Prostate gland (tissue), 2 donors: Measurements from ENCODE around the gene RAB3C. TPM values are rescaled to one million over a fixed set of nuclear protein-coding genes. Genes with fewer than 3 reads are reported as not detected.

Experiments
- DNase-seq: peaks from one replicate; pipeline ENCODE4 v3.0.0-alpha.2; 2019; ENCODE audit warnings: low spot score
- H3K27ac ChIP-seq, 2 donors: fragments of 200-600 bp; sonication (generic); 2 replicates each; pipeline ENCODE4 v1.5.1; 2017 to 2019
- H3K27me3 ChIP-seq: fragments of 200-600 bp; sonication (generic); replicated peaks from 2 replicates; pipeline ENCODE4 v1.5.1; 2019; ENCODE audit not compliant: insufficient read depth
- H3K36me3 ChIP-seq, 2 donors: fragments of 200-600 bp; sonication (generic); 1 replicate in 1 of 2; 2 replicates in 1 of 2; pipeline versions ENCODE4 v1.5.1 to v1.8.1; 2017 to 2019
- H3K4me1 ChIP-seq: fragments of 200-600 bp; sonication (generic); replicated peaks from 2 replicates; pipeline ENCODE4 v1.5.1; 2019
- H3K4me3 ChIP-seq, 2 donors: fragments of 200-600 bp; sonication (generic); 2 replicates each; pipeline ENCODE4 v1.5.1; 2017 to 2019
- H3K9me3 ChIP-seq: fragments of 200-600 bp; sonication (generic); 2 replicates; pipeline ENCODE4 v1.5.1; 2017
- POLR2A ChIP-seq: fragments of 450-650 bp; IDR thresholded peaks from one replicate; pipeline ENCODE4 v1.6.1; 2016; ENCODE audit warnings: antibody characterized with exemption, mild to moderate bottlenecking
- POLR2AphosphoS5 ChIP-seq: sonication (generic); formaldehyde crosslinking; IDR thresholded peaks from one replicate; pipeline ENCODE4 v1.6.1; 2017; ENCODE audit warnings: antibody characterized with exemption
- WGBS: methylation state at CpG from one replicate; pipeline ENCODE4 v1.1.5; 2018; 5-methylcytosine and 5-hydroxymethylcytosine counted together
- intact Hi-C: fragments of 100-400 bp; cut with DNase I; formaldehyde crosslinking; loops from one replicate; pipeline ENCODE4 v1.14.2; 2022
- total RNA-seq, 2 donors: library from RNA; depleted of rRNA; stranded (reverse); fragments of >200 nt; gene quantifications; one replicate each; pipeline ENCODE4 v1.1.0, GENCODE V29; 2016
- TF ChIP-seq, protein P1 (sequence below), 4 experiments: fragments of 200-600 bp in 2 of 4; fragments of 450-650 bp in 2 of 4; sonication (generic) in 2 of 4; IDR thresholded peaks; 1 replicate in 3 of 4; 2 replicates in 1 of 4; pipeline ENCODE4 v1.5.1; 2016 to 2019; ENCODE audit warnings: antibody characterized with exemption in 4 of 4, mild to moderate bottlenecking in 2 of 4, moderate library complexity in 2 of 4

RAB3C gene
- total RNA-seq, 2 donors from 2014 or later: 0.45 TPM; not detected in 1

DNA sequence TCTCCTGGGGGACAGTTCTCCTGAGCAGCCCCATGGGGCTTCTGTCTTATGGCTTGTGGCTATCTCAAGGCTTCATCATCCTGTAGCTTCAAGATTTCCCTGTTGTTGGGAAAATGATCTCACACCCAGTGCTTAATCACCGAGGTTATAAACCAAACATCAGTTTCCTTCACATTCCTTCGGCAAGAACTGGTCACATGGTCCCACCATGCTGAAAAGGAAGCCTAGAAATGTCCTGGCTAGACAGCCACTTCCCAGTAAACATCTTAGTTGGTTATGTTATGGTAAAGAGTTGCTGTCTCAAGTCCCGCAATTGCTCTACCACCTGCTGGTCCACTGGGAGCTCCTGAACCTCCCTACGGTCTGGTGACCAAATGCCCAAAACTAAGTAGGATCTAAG is 66.0 kb downstream of the RAB3C start:
- Histone ChIP-seq H3K9me3 (no peaks in the 10 kb centered on the region), H3K27me3 (no peaks in the 10 kb centered on the region), H3K4me3 (no peak overlapping the region), H3K27ac (no peak overlapping the region), H3K36me3 (no peaks in the 10 kb centered on the region), H3K4me1 (no peaks in the 10 kb centered on the region)
- no peak for DNase-seq
- intact Hi-C loops: no loop called here
- 78% methylated on average over 4 of the region's 4 CpGs for WGBS
- no peak for TF ChIP-seq POLR2A
- TF ChIP-seq, protein P1, sequence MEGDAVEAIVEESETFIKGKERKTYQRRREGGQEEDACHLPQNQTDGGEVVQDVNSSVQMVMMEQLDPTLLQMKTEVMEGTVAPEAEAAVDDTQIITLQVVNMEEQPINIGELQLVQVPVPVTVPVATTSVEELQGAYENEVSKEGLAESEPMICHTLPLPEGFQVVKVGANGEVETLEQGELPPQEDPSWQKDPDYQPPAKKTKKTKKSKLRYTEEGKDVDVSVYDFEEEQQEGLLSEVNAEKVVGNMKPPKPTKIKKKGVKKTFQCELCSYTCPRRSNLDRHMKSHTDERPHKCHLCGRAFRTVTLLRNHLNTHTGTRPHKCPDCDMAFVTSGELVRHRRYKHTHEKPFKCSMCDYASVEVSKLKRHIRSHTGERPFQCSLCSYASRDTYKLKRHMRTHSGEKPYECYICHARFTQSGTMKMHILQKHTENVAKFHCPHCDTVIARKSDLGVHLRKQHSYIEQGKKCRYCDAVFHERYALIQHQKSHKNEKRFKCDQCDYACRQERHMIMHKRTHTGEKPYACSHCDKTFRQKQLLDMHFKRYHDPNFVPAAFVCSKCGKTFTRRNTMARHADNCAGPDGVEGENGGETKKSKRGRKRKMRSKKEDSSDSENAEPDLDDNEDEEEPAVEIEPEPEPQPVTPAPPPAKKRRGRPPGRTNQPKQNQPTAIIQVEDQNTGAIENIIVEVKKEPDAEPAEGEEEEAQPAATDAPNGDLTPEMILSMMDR (IDR thresholded peaks at IDR 0.05): no peak

DNA sequence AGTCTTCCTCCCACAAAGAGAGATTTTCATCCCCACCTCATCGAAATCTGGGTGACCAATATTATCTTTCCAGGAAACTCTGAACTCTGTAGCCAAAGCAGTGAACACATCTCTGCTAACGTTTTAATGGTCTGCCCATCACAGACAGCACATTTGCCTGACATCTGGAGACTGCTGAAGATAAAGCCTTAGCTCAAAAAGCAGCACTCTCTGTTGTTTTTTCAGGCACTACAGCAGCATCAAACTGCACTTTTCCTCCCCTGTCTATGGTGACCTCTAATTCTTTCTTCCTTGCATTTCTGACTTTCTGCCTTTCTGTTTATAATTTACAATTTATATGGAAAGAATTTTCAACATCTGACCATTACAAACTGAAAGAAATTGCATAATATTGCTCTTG is 66.8 kb downstream of the RAB3C start:
- no peaks in the 10 kb centered on the region for H3K36me3 ChIP-seq
- no peaks in the 10 kb centered on the region for H3K27me3 ChIP-seq
- no peak overlapping the region for H3K4me3 ChIP-seq
- no peak overlapping the region for H3K27ac ChIP-seq
- no peaks in the 10 kb centered on the region for H3K4me1 ChIP-seq
- intact Hi-C loops: no loop called here
- no peak for DNase-seq
- no peaks in the 10 kb centered on the region for H3K9me3 ChIP-seq
- 44% methylated on average over 2 of the region's 2 CpGs for WGBS
- TF ChIP-seq, protein P1 (IDR thresholded peaks at IDR 0.05): no peak
- TF ChIP-seq POLR2A: no peak
- no peak for TF ChIP-seq POLR2AphosphoS5

DNA sequence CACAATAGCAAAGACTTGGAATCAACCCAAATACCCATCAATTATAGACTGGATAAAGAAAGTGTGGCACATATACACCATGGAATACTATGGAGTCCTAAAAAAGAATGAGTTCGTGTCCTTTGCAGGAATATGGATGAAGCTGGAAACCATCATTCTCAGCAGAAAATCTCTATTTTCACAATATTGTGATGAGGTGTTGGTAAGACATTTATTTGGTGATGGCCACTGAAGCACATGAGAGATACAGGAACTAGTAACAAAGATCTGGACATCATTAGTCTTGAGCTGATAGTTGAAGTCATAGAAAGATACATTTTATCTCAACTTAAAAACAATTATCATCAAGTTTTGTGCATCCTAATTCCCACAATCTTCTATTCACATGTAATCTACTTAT is 70.6 kb downstream of the RAB3C start:
- intact Hi-C loops: no loop called here
- H3K36me3 ChIP-seq: no peaks in the 10 kb centered on the region
- no peaks in the 10 kb centered on the region for H3K9me3 ChIP-seq
- no peak overlapping the region for H3K27ac ChIP-seq
- WGBS: 94% methylated on average over 1 of the region's 1 CpG
- no peak for TF ChIP-seq POLR2AphosphoS5
- H3K4me1 ChIP-seq: no peaks in the 10 kb centered on the region
- H3K4me3 ChIP-seq: no peak overlapping the region
- no peaks in the 10 kb centered on the region for H3K27me3 ChIP-seq
- DNase-seq: no peak

DNA sequence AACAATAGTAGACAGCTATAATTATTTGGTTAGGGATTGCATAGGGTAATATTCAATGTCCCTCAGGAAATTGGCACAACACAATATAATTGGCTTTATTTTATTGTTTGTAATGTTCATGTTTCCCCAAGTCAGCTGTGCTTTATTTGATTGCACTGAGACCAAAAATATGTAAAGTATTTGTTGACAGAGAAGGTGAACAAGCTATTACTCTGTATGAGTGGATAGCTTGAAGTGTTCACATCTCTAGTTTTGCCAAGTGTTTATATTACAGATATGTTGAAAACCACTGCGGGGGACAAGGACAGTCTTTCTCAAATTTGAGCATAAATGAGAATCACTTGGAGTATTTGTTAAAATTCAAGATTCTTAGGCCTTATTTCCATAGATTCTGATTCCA is 83.3 kb downstream of the RAB3C start:
- H3K36me3 ChIP-seq: no peaks in the 10 kb centered on the region
- H3K27ac ChIP-seq: no peak overlapping the region
- H3K9me3 ChIP-seq: no peaks in the 10 kb centered on the region
- H3K4me1 ChIP-seq: no peaks in the 10 kb centered on the region
- WGBS: 75% methylated on average over 1 of the region's 1 CpG
- TF ChIP-seq, protein P1 (IDR thresholded peaks at IDR 0.05): no peak
- no peak for TF ChIP-seq POLR2A
- TF ChIP-seq POLR2AphosphoS5: no peak
- H3K27me3 ChIP-seq: no peaks in the 10 kb centered on the region
- no peak for DNase-seq
- H3K4me3 ChIP-seq: no peak overlapping the region
- intact Hi-C loops: no loop called here

DNA sequence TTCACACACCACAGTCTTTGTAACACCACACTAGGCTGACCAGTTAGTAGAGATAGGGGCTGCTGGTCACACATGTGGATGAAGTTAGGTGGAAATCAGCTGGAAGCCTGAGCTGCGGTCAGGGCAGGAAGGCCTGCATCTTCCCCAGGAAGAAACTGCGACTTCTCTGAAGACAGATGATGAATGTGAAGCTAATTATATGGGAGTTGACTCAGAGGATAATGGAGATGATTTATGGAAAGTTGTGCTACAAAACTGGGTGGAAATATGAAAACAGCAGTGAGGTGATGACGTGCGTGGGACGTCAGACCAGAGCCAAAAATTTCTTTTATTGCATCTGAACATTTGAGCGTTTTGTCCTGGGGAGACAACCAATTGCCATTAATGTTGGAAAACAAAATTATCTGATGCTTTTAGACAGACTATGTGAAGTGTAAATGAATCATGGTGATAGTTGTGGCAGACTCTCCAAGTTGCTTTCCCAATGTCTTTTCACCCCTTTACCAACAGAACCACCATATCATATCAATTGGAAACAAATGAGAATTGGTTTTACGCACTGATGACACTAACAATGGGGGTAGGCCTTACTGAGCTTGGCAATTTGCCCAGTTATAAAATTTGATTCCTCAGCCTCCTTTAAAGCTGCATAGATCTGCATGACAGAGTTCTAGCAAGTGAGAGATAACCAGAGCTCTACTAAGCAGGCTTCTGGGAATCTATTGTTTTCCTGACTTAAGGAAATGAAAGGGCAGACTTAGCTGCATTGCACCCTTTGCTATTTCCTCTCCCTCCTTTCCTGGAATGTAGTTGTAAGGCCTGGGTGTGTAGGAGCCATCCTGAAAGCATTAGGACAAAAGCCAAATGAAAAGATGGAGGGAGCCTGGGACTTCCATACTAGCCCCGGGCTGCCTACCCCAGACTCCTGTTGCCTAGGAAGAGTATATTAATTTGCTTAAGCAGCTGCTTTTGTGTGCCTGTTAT is 84.0 kb downstream of the RAB3C start:
- intact Hi-C loops: no loop called here
- Histone ChIP-seq H3K9me3 (no peaks in the 10 kb centered on the region), H3K36me3 (no peaks in the 10 kb centered on the region), H3K27ac (no peak overlapping the region), H3K4me3 (no peak overlapping the region), H3K27me3 (no peaks in the 10 kb centered on the region), H3K4me1 (no peaks in the 10 kb centered on the region)
- TF ChIP-seq, protein P1 (IDR thresholded peaks at IDR 0.05): no peak
- TF ChIP-seq POLR2A (no peak), POLR2AphosphoS5 (no peak)
- WGBS: 58% methylated on average over 8 of the region's 8 CpGs
- DNase-seq: no peak
